Kidney (tissue), 14 donors: ENCODE data around the gene MAN2A1. TPM values are rescaled to one million over a fixed set of nuclear protein-coding genes. Genes with fewer than 3 reads are reported as not detected.
A peak's percentile ranks its signal among the peaks of the same experiment; 100 is the strongest.

Experiments used
- DNase-seq, 5 donors: peaks; one replicate each; pipeline ENCODE4 v3.0.0-alpha.2; 2013 to 2020
- FAIRE-seq: peaks from 2 replicates; lab custom pipeline; 2012; peaks lifted over from hg19 to GRCh38; lab: Jason Lieb, UNC
- H3K27ac ChIP-seq, 2 donors: one replicate each; pipeline ENCODE4 v1.7.0; 2013; ENCODE audit warnings: low read depth in 2 of 2, low read length in 2 of 2, inconsistent platforms in 1 of 2
- H3K27me3 ChIP-seq: one replicate; pipeline ENCODE4 v1.7.1; 2013; ENCODE audit warnings: low read length, inconsistent platforms; ENCODE audit not compliant: control insufficient read depth, insufficient read depth
- H3K36me3 ChIP-seq, 3 donors: one replicate each; pipeline versions ENCODE4 v1.7.0 to v1.7.1; 2013; ENCODE audit warnings: low read length in 3 of 3, control low read depth in 1 of 3, inconsistent platforms in 1 of 3; ENCODE audit not compliant: insufficient read depth in 3 of 3, control insufficient read depth in 2 of 3
- H3K4me1 ChIP-seq, 3 donors: one replicate each; pipeline versions ENCODE4 v1.7.0 to v1.7.1; 2013; ENCODE audit warnings: low read length in 3 of 3, inconsistent platforms in 1 of 3, low read depth in 1 of 3; ENCODE audit not compliant: control insufficient read depth in 2 of 3, insufficient read depth in 2 of 3
- H3K4me3 ChIP-seq, 3 donors: one replicate each; pipeline versions ENCODE4 v1.7.0 to v1.8.1; 2013; ENCODE audit warnings: low read length in 3 of 3, control low read depth in 1 of 3, inconsistent platforms in 1 of 3
- H3K9ac ChIP-seq, 3 donors: one replicate each; pipeline versions ENCODE4 v1.7.0 to v1.7.1; 2013; ENCODE audit warnings: low read length in 3 of 3, control low read depth in 1 of 3, inconsistent platforms in 1 of 3
- H3K9me3 ChIP-seq, 3 donors: one replicate each; pipeline versions ENCODE4 v1.7.0 to v1.7.1; 2013; ENCODE audit warnings: low read length in 3 of 3, control low read depth in 1 of 3, inconsistent platforms in 1 of 3; ENCODE audit not compliant: control insufficient read depth in 2 of 3, insufficient read depth in 1 of 3
- intact Hi-C: fragments of 100-400 bp; cut with DNase I; formaldehyde crosslinking; loops from one replicate; pipeline ENCODE4 v1.11.1; 2022
- polyA plus RNA-seq: library from polyadenylated mRNA; stranded (reverse); fragments of 350-450 nt; fragmentation: Illumina TruSeq; extraction: RNeasy Lipid Tissue Mini Kit (QIAGEN cat#74804); gene quantifications from one replicate; pipeline ENCODE4 v1.2.3, GENCODE V29; 2014; ENCODE audit warnings: low read depth, low replicate concordance; ENCODE audit not compliant: insufficient read depth
- total RNA-seq: library from RNA; stranded (reverse); fragmentation: NEBNext Ultra II Directional; extraction: Animal tissue kit (Norgen Biotek cat#: 25700); gene quantifications from one replicate; pipeline ENCODE4 v1.2.1, GENCODE V29; 2021
- TF ChIP-seq, protein P1 (sequence below): IDR thresholded peaks from 3 replicates; pipeline ENCODE4 v1.5.1; 2012; ENCODE audit warnings: mild to moderate bottlenecking, moderate library complexity, borderline replicate concordance; ENCODE audit not compliant: insufficient read depth; ENCODE audit errors: extremely low read depth
- donor health status: control.
- donor health status: control.
- donor health status: control.
- donor health status: control.
- donor health status: control.
- donor health status: DM: yes; HTN: yes; CAD: no.
- donor health status: Normal renal cell carcinoma (clear cell type).

Gene MAN2A1
- total and polyA plus RNA-seq, 2 donors from 2014 or later = 12.7 to 69.9 TPM

DNA sequence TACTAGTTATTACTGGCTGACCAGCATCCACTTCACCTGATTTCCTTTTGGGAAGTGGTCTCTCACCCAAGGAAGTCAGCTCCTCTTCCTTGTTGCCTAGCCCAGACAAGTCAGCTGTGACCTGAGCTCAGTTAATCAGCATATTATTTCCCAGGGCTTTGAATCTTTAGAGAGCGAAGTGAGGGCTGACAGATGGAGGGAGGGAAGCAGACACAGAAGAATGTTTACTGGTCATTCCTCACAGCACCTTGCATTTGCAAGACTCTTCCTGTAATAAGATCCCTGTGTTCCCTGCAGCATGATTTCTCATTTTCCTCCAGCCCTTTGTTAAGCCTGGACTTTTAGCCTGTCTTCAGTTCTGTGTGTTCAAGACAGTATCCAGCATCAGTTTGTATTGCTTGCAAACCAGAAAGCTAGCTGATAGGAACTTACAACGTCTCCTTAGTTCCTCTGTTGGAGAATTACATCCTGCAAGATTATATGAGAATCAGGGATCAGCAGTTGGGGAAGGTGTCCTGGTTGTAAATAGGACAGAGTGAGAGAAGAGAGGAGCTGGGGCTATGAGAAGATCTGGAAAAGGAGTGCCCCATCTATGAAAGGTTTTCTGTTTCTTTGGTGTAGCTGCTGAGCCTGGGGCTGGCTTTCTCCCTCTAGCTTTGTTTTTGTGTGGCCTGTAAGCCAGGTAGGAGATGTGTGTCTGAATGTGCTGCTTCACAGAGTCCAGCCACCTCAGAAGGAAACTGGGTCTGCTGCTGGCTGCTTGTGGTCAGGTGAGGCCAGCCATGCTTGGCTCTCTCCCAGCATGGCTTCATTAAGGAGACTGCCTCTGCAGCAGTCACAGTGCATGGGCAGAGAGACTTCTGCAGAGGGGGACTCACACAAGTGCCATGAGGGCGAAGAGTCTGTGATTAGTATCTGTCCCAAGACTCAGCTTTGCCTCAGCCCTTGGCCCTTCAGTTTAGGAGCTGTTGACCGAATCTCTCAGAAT, 50.3 kb downstream of the MAN2A1 start:
- intact Hi-C loops = no loop called here
- no peaks in the 10 kb centered on the region for H3K36me3 ChIP-seq

DNA sequence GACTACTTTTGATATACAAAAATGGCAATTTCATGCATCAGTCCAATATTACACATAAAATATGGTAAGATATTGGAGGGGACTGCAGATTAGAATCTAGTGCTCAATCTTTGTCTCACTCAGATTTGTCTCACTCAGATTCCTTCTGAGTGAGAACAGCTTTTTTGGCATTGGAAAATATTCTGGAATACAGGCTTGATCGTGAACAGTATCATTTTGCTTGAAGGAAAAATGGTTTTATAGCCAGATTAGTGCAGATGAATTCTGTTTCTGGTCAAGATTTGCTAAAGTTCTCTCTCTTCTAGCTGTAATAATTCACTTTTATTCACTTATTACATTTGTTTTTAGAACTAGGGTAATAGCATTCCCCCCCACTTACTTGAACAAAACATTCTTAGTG, 51.2 kb downstream of the MAN2A1 start:
- no peaks in the 10 kb centered on the region for H3K27me3 ChIP-seq
- no peak for DNase-seq
- H3K4me1 ChIP-seq = peaks cover 0 to 23% (median 17%) of the 10 kb centered on the region in 3 donors
- FAIRE-seq = no peak
- no peaks in the 10 kb centered on the region for H3K9me3 ChIP-seq
- H3K36me3 ChIP-seq = no peaks in the 10 kb centered on the region
- intact Hi-C loops = no loop called here
- no peak overlapping the region for H3K4me3 ChIP-seq
- H3K27ac ChIP-seq = no peak overlapping the region
- TF ChIP-seq, protein P1, sequence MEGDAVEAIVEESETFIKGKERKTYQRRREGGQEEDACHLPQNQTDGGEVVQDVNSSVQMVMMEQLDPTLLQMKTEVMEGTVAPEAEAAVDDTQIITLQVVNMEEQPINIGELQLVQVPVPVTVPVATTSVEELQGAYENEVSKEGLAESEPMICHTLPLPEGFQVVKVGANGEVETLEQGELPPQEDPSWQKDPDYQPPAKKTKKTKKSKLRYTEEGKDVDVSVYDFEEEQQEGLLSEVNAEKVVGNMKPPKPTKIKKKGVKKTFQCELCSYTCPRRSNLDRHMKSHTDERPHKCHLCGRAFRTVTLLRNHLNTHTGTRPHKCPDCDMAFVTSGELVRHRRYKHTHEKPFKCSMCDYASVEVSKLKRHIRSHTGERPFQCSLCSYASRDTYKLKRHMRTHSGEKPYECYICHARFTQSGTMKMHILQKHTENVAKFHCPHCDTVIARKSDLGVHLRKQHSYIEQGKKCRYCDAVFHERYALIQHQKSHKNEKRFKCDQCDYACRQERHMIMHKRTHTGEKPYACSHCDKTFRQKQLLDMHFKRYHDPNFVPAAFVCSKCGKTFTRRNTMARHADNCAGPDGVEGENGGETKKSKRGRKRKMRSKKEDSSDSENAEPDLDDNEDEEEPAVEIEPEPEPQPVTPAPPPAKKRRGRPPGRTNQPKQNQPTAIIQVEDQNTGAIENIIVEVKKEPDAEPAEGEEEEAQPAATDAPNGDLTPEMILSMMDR = no peak
- H3K9ac ChIP-seq = no peak overlapping the region

More for the DNA sequence above, 50.3 kb downstream of the MAN2A1 start:
- Histone ChIP-seq H3K4me1 (peaks cover 0 to 23% (median 17%) of the 10 kb centered on the region in 3 donors), H3K9me3 (no peaks in the 10 kb centered on the region), H3K4me3 (no peak overlapping the region), H3K27ac (peak overlapping the region in 1 of 2 donors; percentile 68), H3K9ac (peak overlapping the region in 1 of 3 donors; percentile 0), H3K27me3 (no peaks in the 10 kb centered on the region)
- peak; percentile 50 to 78 (median 76) for DNase-seq
- TF ChIP-seq, protein P1 = no peak
- no peak for FAIRE-seq

DNA sequence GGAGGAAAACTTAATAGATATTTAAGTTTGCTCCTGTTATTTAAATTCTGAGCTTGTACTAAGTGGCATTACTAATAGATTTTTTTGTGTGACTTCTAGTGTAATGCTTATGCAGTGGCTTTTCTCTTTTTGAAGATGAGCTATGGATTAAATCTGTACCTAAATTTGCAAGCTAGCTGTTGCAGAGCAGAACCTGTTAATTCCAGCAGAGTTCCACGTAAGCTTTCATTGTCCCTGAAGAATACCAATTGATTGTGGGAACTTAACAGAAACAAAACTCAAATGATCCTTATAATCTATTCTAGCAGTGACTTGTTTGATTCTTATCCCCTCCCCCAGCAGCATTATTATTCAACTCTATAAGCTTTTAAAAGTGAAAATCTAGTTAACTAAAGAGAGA, 51.7 kb downstream of the MAN2A1 start:
- intact Hi-C loops = no loop called here
- no peaks in the 10 kb centered on the region for H3K36me3 ChIP-seq
- no peaks in the 10 kb centered on the region for H3K9me3 ChIP-seq
- H3K4me1 ChIP-seq = peaks cover 0 to 23% (median 17%) of the 10 kb centered on the region in 3 donors
- no peaks in the 10 kb centered on the region for H3K27me3 ChIP-seq
- TF ChIP-seq, protein P1 = no peak
- H3K4me3 ChIP-seq = no peak overlapping the region
- H3K9ac ChIP-seq = no peak overlapping the region
- no peak overlapping the region for H3K27ac ChIP-seq
- no peak for DNase-seq
- no peak for FAIRE-seq
